ENCODE results near the gene ZFR. TPM values are rescaled to one million over a fixed set of nuclear protein-coding genes. Genes with fewer than 3 reads are reported as not detected.

The ZFR gene
- total RNA-seq, 1 experiment from 2014 or later: 62.4 TPM

- Histone ChIP-seq H3K14ac (ENCODE audit: insufficient read depth, low read length) (no peak overlapping the region), H2AFZ (ENCODE audit: low read length) (no peak overlapping the region), H2BK120ac (ENCODE audit: low read depth, low read length, poor library complexity, severe bottlenecking) (no peak overlapping the region), H3T11ph (ENCODE audit: low read length) (no peak overlapping the region), H3K9ac (ENCODE audit: extremely low read depth, insufficient read length, low read length) (no peak overlapping the region), H4K8ac (replicated peaks; ENCODE audit: insufficient read length, low read depth, low read length) (no peak overlapping the region), H3K23me2 (ENCODE audit: insufficient read length, low read depth, low read length, poor library complexity, severe bottlenecking) (no peaks in the 10 kb centered on the region), H3K79me1 (ENCODE audit: insufficient read depth, low read depth, low read length, poor library complexity, severe bottlenecking) (no peaks in the 10 kb centered on the region), H4K5ac (ENCODE audit: insufficient read length, low read depth, low read length) (no peak overlapping the region), H2BK15ac (ENCODE audit: low read depth, low read length) (no peak overlapping the region), H4K20me1 (ENCODE audit: control insufficient read depth, insufficient read depth, insufficient read length) (no peaks in the 10 kb centered on the region), H2BK20ac (ENCODE audit: low read depth, low read length, poor library complexity, severe bottlenecking) (no peak overlapping the region), H3K4ac (ENCODE audit: low read depth, low read length) (no peak overlapping the region), H3K79me2 (ENCODE audit: insufficient read depth, low read length) (no peaks in the 10 kb centered on the region), H3K23ac (ENCODE audit: insufficient read length, low read depth, low read length) (no peak overlapping the region), H3K27me3 (ENCODE audit: insufficient read depth, low read length) (no peaks in the 10 kb centered on the region), H3K18ac (ENCODE audit: insufficient read length, low read depth, low read length) (no peak overlapping the region), H4K91ac (ENCODE audit: insufficient read length, low read depth, low read length) (no peak overlapping the region), H2BK12ac (ENCODE audit: insufficient read length, low read depth, low read length) (no peak overlapping the region), H3K56ac (ENCODE audit: insufficient read length, low read depth, low read length) (no peak overlapping the region), H2BK5ac (ENCODE audit: insufficient read length, low read length) (no peak overlapping the region), H3K9me3 (ENCODE audit: control insufficient read depth, low read depth, low read length) (no peaks in the 10 kb centered on the region), H3K27ac (ENCODE audit: insufficient read length, low read depth, low read length) (no peak overlapping the region), H2AK5ac (ENCODE audit: insufficient read length, low read length) (no peak overlapping the region), H3K4me2 (ENCODE audit: insufficient read depth, insufficient read length, low read length) (no peak overlapping the region), H3K4me1 (ENCODE audit: insufficient read depth, low read length) (no peaks in the 10 kb centered on the region)
- H3K4me1 Mint-ChIP-seq: no peaks in the 10 kb centered on the region
- TF ChIP-seq CTCF (conservative IDR thresholded peaks at IDR 0.05): no peak
- no peak overlapping the region for H3K4me3 Mint-ChIP-seq
- no peak for DNase-seq
- H3K27me3 Mint-ChIP-seq (ENCODE audit: low read depth): no peaks in the 10 kb centered on the region
- H3K27ac Mint-ChIP-seq: no peak overlapping the region
- no CpG with 5 or more reads among the region's 4 CpGs for WGBS (ENCODE audit: extremely low coverage, insufficient read length, low lambda C conversion rate)
- peaks cover 24 to 83% (median 76%) of the 10 kb centered on the region in 3 experiments; a peak in 6 of 7 replicates for H3K36me3 Mint-ChIP-seq (ENCODE audit: insufficient read depth in 1 of 3, low read depth in 3 of 3)
- no peaks in the 10 kb centered on the region for H3K9me3 Mint-ChIP-seq
These were observed 49.6 kb downstream of the ZFR start for GRCh38 chr5:32394981-32395380.
